ENCODE measurements around the gene SCN1A. TPM values are rescaled to one million over a fixed set of nuclear protein-coding genes. Genes with fewer than 3 reads are reported as not detected.
A peak's percentile ranks its signal among the peaks of the same experiment; 100 is the strongest.

The SCN1A gene
- total RNA-seq, 1 donor: 0.09 TPM

- DNase-seq (ENCODE audit: low read depth): peak; percentile 47
- H3K4me3 ChIP-seq (ENCODE audit: low read depth, low read length): no peak overlapping the region
- no peak for TF ChIP-seq CTCF (IDR thresholded peaks at IDR 0.05; ENCODE audit: insufficient read depth, low read length)
These were observed 53.4 kb downstream of the SCN1A start for GRCh38 chr2:166074430-166074829.

- no peak overlapping the region for H3K4me3 ChIP-seq (ENCODE audit: low read depth, low read length)
- no peak for DNase-seq (ENCODE audit: low read depth)
- no peak for TF ChIP-seq CTCF (IDR thresholded peaks at IDR 0.05; ENCODE audit: insufficient read depth, low read length)
These were observed 53.8 kb downstream of the SCN1A start for GRCh38 chr2:166074011-166074410.

- DNase-seq (ENCODE audit: low read depth): no peak
- no peak for TF ChIP-seq CTCF (IDR thresholded peaks at IDR 0.05; ENCODE audit: insufficient read depth, low read length)
- H3K4me3 ChIP-seq (ENCODE audit: low read depth, low read length): no peak overlapping the region
These were observed 57.6 kb downstream of the SCN1A start for GRCh38 chr2:166070231-166070630.

GRCh38 chr2:166068981-166069380 lies 58.8 kb downstream of the SCN1A start:
- H3K4me3 ChIP-seq (ENCODE audit: low read depth, low read length): no peak overlapping the region
- no peak for TF ChIP-seq CTCF (IDR thresholded peaks at IDR 0.05; ENCODE audit: insufficient read depth, low read length)
- no peak for DNase-seq (ENCODE audit: low read depth)

- H3K4me3 ChIP-seq (ENCODE audit: low read depth, low read length): no peak overlapping the region
- DNase-seq (ENCODE audit: low read depth): no peak
- no peak for TF ChIP-seq CTCF (IDR thresholded peaks at IDR 0.05; ENCODE audit: insufficient read depth, low read length)
These were observed 60.6 kb downstream of the SCN1A start for GRCh38 chr2:166067229-166067628.

- no peak for TF ChIP-seq CTCF (IDR thresholded peaks at IDR 0.05; ENCODE audit: insufficient read depth, low read length)
- no peak for DNase-seq (ENCODE audit: low read depth)
- no peak overlapping the region for H3K4me3 ChIP-seq (ENCODE audit: low read depth, low read length)
These were observed 67.6 kb downstream of the SCN1A start for GRCh38 chr2:166060191-166060590.

GRCh38 chr2:166057370-166058164 lies 70.3 kb downstream of the SCN1A start:
- no peak overlapping the region for H3K4me3 ChIP-seq (ENCODE audit: low read depth, low read length)
- TF ChIP-seq CTCF (IDR thresholded peaks at IDR 0.05; ENCODE audit: insufficient read depth, low read length): peak; percentile 54
- DNase-seq (ENCODE audit: low read depth): peak; percentile 62
